Measurements from ENCODE around the gene VWDE. TPM values are rescaled to one million over a fixed set of nuclear protein-coding genes. Genes with fewer than 3 reads are reported as not detected.

Gene VWDE
- total and polyA plus RNA-seq, 2 of the 13 experiments (the other 11 are each of a cell fraction or from before 2014, with no cell fraction given), result 0.12 to 0.27 TPM

GRCh38 chr7:12297283-12298108 lies 106.2 kb downstream of the VWDE start:
- Histone ChIP-seq H3K36me3 (replicated peaks in 1 of 2; ENCODE audit: control insufficient read depth in 1 of 2, insufficient read depth in 2 of 2, low read length in 2 of 2) (no peaks in the 10 kb centered on the region), H3K9me3 (ENCODE audit: low read length) (peaks cover 24% of the 10 kb centered on the region; the same call in 1 of the 2 replicates), H3K4me2 (ENCODE audit: low read depth, low read length) (no peak overlapping the region), H3K79me2 (ENCODE audit: insufficient read depth, low read length) (no peaks in the 10 kb centered on the region), H2AFZ (ENCODE audit: low read length) (no peak overlapping the region), H3K9ac (ENCODE audit: insufficient read depth, low read depth, low read length) (no peak overlapping the region), H3K27me3 (ENCODE audit: control insufficient read depth in 1 of 2, insufficient read depth in 2 of 2, low read length in 2 of 2) (no peaks in the 10 kb centered on the region), H3K4me3 (replicated peaks in 1 of 3; ENCODE audit: insufficient read depth in 1 of 3, low read depth in 2 of 3, low read length in 3 of 3) (no peak overlapping the region), H4K20me1 (ENCODE audit: insufficient read depth, low read length) (no peaks in the 10 kb centered on the region), H3K27ac (ENCODE audit: extremely low read length, insufficient read depth, low read length) (no peak overlapping the region), H3K4me1 (ENCODE audit: insufficient read depth, low read length) (no peaks in the 10 kb centered on the region)
- ChIA-PET POLR2A (no interaction called here), CTCF (ENCODE audit: low intra/inter-chr PET ratio, low total read pairs) (no interaction called here)
- BruUV-seq (replicated peaks), result no TSS peak
- TF ChIP-seq MAFF (IDR thresholded peaks at IDR 0.05; ENCODE audit: low read depth, low read length) (peak; percentile 75), MAFK (conservative IDR thresholded peaks at IDR 0.05 in 1 of 2, IDR thresholded peaks at IDR 0.05 in 1 of 2; ENCODE audit: low read length in 2 of 2) (peak; percentile 71 to 87), ZSCAN25 (CRISPR knock-in tag; IDR thresholded peaks at IDR 0.05) (no peak), PLSCR1 (CRISPR knock-in tag; IDR thresholded peaks at IDR 0.05; ENCODE audit: borderline replicate concordance) (no peak), ZNF550 (CRISPR knock-in tag; IDR thresholded peaks at IDR 0.05; ENCODE audit: borderline replicate concordance) (no peak), NR0B2 (CRISPR knock-in tag; IDR thresholded peaks at IDR 0.05) (no peak)
- no peak for FAIRE-seq
- no peak for DNase-seq (ENCODE audit: low spot score)
- ATAC-seq, result no peak
- in situ Hi-C loops (cut with HindIII; ENCODE audit: extremely low pct_ligation_motif_present, low pct_unique_long_range_greater_than_20kb) (no loop called here), intact Hi-C loops (cut with micrococcal nuclease; ENCODE audit: unreplicated experiment) (no loop called here)
- 48% methylated on average over 3 of the region's 3 CpGs for WGBS (ENCODE audit: low lambda C conversion rate)

Data from HepG2 (cell line).